A549 (cell line): ENCODE data around the gene AGBL4.

Source experiments
- BHLHE40 ChIP-seq: IDR thresholded peaks from 2 replicates; pipeline ENCODE4 v1.6.1; 2012; ENCODE audit warnings: low read depth, low read length, inconsistent platforms
- CEBPB ChIP-seq, 2 experiments: fragments of >200 bp in 1 of 2; sonication (Bioruptor Twin) in 1 of 2; formaldehyde crosslinking in 1 of 2; IDR thresholded peaks; 2 replicates each; pipeline ENCODE4 v1.6.1; 2012 to 2016
- CHD2 ChIP-seq: fragments of 150-350 bp; IDR thresholded peaks from 2 replicates; pipeline ENCODE4 v1.6.1; 2014; ENCODE audit warnings: low read length; ENCODE audit not compliant: partially characterized antibody
- KDM1A ChIP-seq: fragments of 200-600 bp; sonication (generic); IDR thresholded peaks from 2 replicates; pipeline ENCODE4 v1.6.1; 2016; ENCODE audit warnings: low read depth, mild to moderate bottlenecking
- POLR2A ChIP-seq: IDR thresholded peaks from 2 replicates; pipeline ENCODE4 v1.6.1; 2012; ENCODE audit warnings: mild to moderate bottlenecking, low read length
- TF ChIP-seq, protein P1 (sequence below): fragments of >200 bp; sonication (Bioruptor Twin); formaldehyde crosslinking; IDR thresholded peaks from 3 replicates; pipeline ENCODE4 v1.5.1; 2016

DNA sequence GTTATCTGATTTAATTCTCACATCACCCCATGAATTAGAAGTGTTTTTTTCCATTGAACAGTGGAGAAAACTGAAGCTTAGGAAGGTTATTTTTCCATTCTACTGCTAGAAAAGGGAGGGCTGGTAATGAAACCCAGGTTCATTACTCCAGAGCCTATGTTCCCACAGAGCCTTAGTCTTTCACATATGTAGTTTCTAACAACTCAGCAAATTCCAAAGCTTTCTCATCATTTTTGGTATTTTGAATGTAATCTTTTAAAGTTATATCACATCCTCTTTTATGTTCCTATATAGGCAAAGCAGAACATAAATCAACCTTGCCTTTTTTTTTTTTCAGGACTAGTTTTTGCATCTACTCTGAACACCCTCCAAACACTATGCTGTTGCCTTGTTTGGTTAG lies 1115.1 kb downstream of the AGBL4 start:
- TF ChIP-seq POLR2A: no peak
- TF ChIP-seq, protein P1, sequence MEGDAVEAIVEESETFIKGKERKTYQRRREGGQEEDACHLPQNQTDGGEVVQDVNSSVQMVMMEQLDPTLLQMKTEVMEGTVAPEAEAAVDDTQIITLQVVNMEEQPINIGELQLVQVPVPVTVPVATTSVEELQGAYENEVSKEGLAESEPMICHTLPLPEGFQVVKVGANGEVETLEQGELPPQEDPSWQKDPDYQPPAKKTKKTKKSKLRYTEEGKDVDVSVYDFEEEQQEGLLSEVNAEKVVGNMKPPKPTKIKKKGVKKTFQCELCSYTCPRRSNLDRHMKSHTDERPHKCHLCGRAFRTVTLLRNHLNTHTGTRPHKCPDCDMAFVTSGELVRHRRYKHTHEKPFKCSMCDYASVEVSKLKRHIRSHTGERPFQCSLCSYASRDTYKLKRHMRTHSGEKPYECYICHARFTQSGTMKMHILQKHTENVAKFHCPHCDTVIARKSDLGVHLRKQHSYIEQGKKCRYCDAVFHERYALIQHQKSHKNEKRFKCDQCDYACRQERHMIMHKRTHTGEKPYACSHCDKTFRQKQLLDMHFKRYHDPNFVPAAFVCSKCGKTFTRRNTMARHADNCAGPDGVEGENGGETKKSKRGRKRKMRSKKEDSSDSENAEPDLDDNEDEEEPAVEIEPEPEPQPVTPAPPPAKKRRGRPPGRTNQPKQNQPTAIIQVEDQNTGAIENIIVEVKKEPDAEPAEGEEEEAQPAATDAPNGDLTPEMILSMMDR: no peak
- TF ChIP-seq KDM1A: no peak
- TF ChIP-seq BHLHE40: no peak
- TF ChIP-seq CEBPB (IDR thresholded peaks at IDR 0.05): no peak
- TF ChIP-seq CHD2: no peak
